CD14-positive monocyte (primary cell): ENCODE data around the gene BAX. TPM values are rescaled to one million over a fixed set of nuclear protein-coding genes. Genes with fewer than 3 reads are reported as not detected.
"Not testable (repeated sequence)": the region's sequence is repeated elsewhere in the genome, so short reads cannot be mapped to it uniquely, and the experiment has no call there.

Experiments used
- DNase-seq, 3 donors: peaks; one replicate each; pipeline ENCODE4 v3.0.0-alpha.2; 2011 to 2022
- H2AFZ ChIP-seq: 2 replicates; pipeline ENCODE4 v1.6.0; 2012; ENCODE audit warnings: mild to moderate bottlenecking, low read depth, low read length, inconsistent platforms; ENCODE audit not compliant: insufficient read depth, poor library complexity, severe bottlenecking
- H3K27ac ChIP-seq, 2 donors: 1 replicate in 1 of 2; 2 replicates in 1 of 2; pipeline ENCODE4 v1.5.1; 2012 to 2013; ENCODE audit warnings: low read length in 2 of 2, control low read depth in 1 of 2, inconsistent platforms in 1 of 2, low read depth in 1 of 2, mild to moderate bottlenecking in 1 of 2
- H3K27me3 ChIP-seq, 2 donors: one replicate each; pipeline versions ENCODE4 v1.6.0 to v1.6.1; 2011 to 2013; ENCODE audit warnings: low read length in 2 of 2; ENCODE audit not compliant: control insufficient read depth in 2 of 2, insufficient read depth in 2 of 2
- H3K36me3 ChIP-seq, 2 donors: replicated peaks in 1 of 2; 1 replicate in 1 of 2; 2 replicates in 1 of 2; pipeline versions ENCODE4 v1.5.1 to v1.6.1; 2012 to 2013; ENCODE audit warnings: low read length in 2 of 2, control low read depth in 1 of 2, inconsistent platforms in 1 of 2, mild to moderate bottlenecking in 1 of 2; ENCODE audit not compliant: insufficient read depth in 2 of 2, control insufficient read depth in 1 of 2
- H3K4me1 ChIP-seq, 2 donors: 1 replicate in 1 of 2; 2 replicates in 1 of 2; pipeline versions ENCODE4 v1.5.1 to v1.6.1; 2012 to 2013; ENCODE audit warnings: low read length in 2 of 2, control low read depth in 1 of 2, inconsistent platforms in 1 of 2, mild to moderate bottlenecking in 1 of 2, moderate library complexity in 1 of 2; ENCODE audit not compliant: insufficient read depth in 2 of 2, control insufficient read depth in 1 of 2
- H3K4me2 ChIP-seq: replicated peaks from 2 replicates; pipeline ENCODE3; 2012; ENCODE audit warnings: low read length, moderate library complexity, mild to moderate bottlenecking; ENCODE audit not compliant: poor library complexity, severe bottlenecking; ENCODE audit errors: extremely low read depth
- H3K4me3 ChIP-seq, 3 experiments: fragments of 200-600 bp in 1 of 3; sonication (generic) in 1 of 3; replicated peaks in 1 of 3; 1 replicate in 2 of 3; 2 replicates in 1 of 3; pipeline ENCODE4 v1.5.1; 2011 to 2013; ENCODE audit warnings: low read length in 3 of 3, mild to moderate bottlenecking in 3 of 3, control low read depth in 2 of 3, low read depth in 2 of 3, inconsistent platforms in 1 of 3, moderate library complexity in 1 of 3
- H3K79me2 ChIP-seq: 2 replicates; pipeline ENCODE4 v1.6.0; 2012; ENCODE audit warnings: mild to moderate bottlenecking, control low read depth, inconsistent platforms, low read length, moderate library complexity; ENCODE audit not compliant: insufficient read depth
- H3K9ac ChIP-seq: 2 replicates; pipeline ENCODE4 v1.6.0; 2017; ENCODE audit warnings: low read length, mild to moderate bottlenecking; ENCODE audit not compliant: insufficient read depth, poor library complexity, severe bottlenecking
- H3K9me3 ChIP-seq, 2 donors: replicated peaks in 1 of 2; 1 replicate in 1 of 2; 2 replicates in 1 of 2; pipeline versions ENCODE4 v1.5.1 to v1.6.1; 2012 to 2013; ENCODE audit warnings: low read length in 2 of 2, control low read depth in 1 of 2; ENCODE audit not compliant: control insufficient read depth in 1 of 2, insufficient read depth in 1 of 2
- H4K20me1 ChIP-seq: 2 replicates; pipeline ENCODE4 v1.6.0; 2012; ENCODE audit warnings: mild to moderate bottlenecking, low read length, control low read depth, moderate library complexity; ENCODE audit not compliant: insufficient read depth
- H3K27ac Mint-ChIP-seq, 7 donors: one replicate each; pipeline ENCODE4 v1.8.0; 2020; ENCODE audit warnings: mild to moderate bottlenecking in 7 of 7, mixed read lengths in 7 of 7, moderate library complexity in 6 of 7, inconsistent platforms in 2 of 7
- H3K27me3 Mint-ChIP-seq, 3 donors: one replicate each; pipeline ENCODE4 v1.8.0; 2021 to 2022; ENCODE audit warnings: low read depth in 3 of 3, mild to moderate bottlenecking in 3 of 3, mixed read lengths in 3 of 3, moderate library complexity in 3 of 3, inconsistent platforms in 1 of 3
- H3K36me3 Mint-ChIP-seq, 2 donors: one replicate each; pipeline ENCODE4 v1.8.0; 2020; ENCODE audit warnings: mixed read lengths in 2 of 2, inconsistent platforms in 1 of 2, mild to moderate bottlenecking in 1 of 2
- H3K4me1 Mint-ChIP-seq: one replicate; pipeline ENCODE4 v1.8.0; 2020; ENCODE audit warnings: mild to moderate bottlenecking, mixed read lengths
- H3K4me3 Mint-ChIP-seq, 2 donors: one replicate each; pipeline ENCODE4 v1.8.0; 2020; ENCODE audit warnings: mild to moderate bottlenecking in 2 of 2, mixed read lengths in 2 of 2, moderate library complexity in 1 of 2
- H3K9me3 Mint-ChIP-seq, 7 donors: one replicate each; pipeline ENCODE4 v1.8.0; 2020 to 2022; ENCODE audit warnings: mixed read lengths in 7 of 7, mild to moderate bottlenecking in 6 of 7, moderate library complexity in 6 of 7, inconsistent platforms in 2 of 7
- WGBS: methylation state at CpG from one replicate; pipeline ENCODE4 v1.1.5; 2013; ENCODE audit warnings: missing lambda C conversion rate; ENCODE audit not compliant: insufficient coverage; 5-methylcytosine and 5-hydroxymethylcytosine counted together
- intact Hi-C, 2 donors: fragments of 100-400 bp; cut with micrococcal nuclease; formaldehyde crosslinking; loops; one replicate each; pipeline versions ENCODE4 v1.15.0 to v1.15.1; 2023
- polyA plus RNA-seq, 3 donors: library from polyadenylated mRNA; depleted of rRNA in 1 of 3; unstranded in 2 of 3; stranded (reverse) in 1 of 3; fragments of 300-500 nt in 2 of 3; fragments of >200 nt in 1 of 3; fragmentation: Illumina TruSeq in 2 of 3; gene quantifications; 1 replicate in 2 of 3; 2 replicates in 1 of 3; pipeline ENCODE4 v1.2.3, GENCODE V29; 2012 to 2021
- TF ChIP-seq, protein P1 (sequence below): fragments of 200-600 bp; IDR thresholded peaks from one replicate; pipeline ENCODE4 v1.8.0; 2022; ENCODE audit warnings: antibody characterized with exemption, mild to moderate bottlenecking

The BAX gene
- polyA plus RNA-seq, 3 donors = 69.2 to 135 (median 80.5) TPM

DNA sequence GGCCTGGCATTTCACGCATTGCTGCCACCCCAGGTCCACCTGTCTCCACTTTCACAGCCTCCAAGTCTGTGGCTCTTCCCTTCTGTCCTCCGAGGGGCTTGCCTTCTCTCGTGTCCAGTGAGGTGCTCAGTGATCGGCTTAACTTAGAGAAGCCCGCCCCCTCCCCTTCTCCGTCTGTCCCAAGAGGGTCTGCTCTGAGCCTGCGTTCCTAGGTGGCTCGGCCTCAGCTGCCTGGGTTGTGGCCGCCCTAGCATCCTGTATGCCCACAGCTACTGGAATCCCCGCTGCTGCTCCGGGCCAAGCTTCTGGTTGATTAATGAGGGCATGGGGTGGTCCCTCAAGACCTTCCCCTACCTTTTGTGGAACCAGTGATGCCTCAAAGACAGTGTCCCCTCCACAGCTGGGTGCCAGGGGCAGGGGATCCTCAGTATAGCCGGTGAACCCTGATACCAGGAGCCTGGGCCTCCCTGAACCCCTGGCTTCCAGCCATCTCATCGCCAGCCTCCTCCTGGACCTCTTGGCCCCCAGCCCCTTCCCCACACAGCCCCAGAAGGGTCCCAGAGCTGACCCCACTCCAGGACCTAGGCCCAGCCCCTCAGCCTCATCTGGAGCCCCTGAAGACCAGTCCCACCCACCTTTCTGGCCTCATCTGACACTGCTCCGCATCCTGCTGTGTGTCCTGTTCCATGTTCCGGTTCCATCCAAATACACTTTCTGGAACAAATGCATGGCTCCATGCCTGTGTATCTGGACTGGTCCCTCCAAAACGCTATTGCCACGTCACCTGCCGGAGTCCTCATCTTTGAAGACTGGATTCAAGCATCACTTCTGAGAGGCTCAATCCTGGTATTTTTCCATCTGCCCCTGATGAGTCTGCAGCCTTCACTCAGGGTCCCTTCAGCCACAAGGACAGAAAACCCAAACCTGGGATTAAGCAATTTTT, 31.9 kb upstream of the BAX start:
- Histone ChIP-seq H2AFZ (no peak overlapping the region), H3K79me2 (no peaks in the 10 kb centered on the region), H3K27ac (no peak overlapping the region), H3K4me3 (no peak overlapping the region), H3K9me3 (no peaks in the 10 kb centered on the region), H3K9ac (no peak overlapping the region), H3K27me3 (no peaks in the 10 kb centered on the region), H3K4me2 (no peak overlapping the region), H3K4me1 (peaks cover 0 to 3% of the 10 kb centered on the region in 2 donors), H4K20me1 (no peaks in the 10 kb centered on the region), H3K36me3 (peaks cover 43% of the 10 kb centered on the region in 2 donors)
- no peak for DNase-seq
- Mint-ChIP-seq H3K4me3 (no peak overlapping the region), H3K27me3 (peaks cover 2 to 16% (median 5%) of the 10 kb centered on the region in 3 donors), H3K27ac (no peak overlapping the region), H3K4me1 (peaks cover 7% of the 10 kb centered on the region), H3K36me3 (peaks cover 35 to 49% of the 10 kb centered on the region in 2 donors), H3K9me3 (no peaks in the 10 kb centered on the region)
- TF ChIP-seq, protein P1, sequence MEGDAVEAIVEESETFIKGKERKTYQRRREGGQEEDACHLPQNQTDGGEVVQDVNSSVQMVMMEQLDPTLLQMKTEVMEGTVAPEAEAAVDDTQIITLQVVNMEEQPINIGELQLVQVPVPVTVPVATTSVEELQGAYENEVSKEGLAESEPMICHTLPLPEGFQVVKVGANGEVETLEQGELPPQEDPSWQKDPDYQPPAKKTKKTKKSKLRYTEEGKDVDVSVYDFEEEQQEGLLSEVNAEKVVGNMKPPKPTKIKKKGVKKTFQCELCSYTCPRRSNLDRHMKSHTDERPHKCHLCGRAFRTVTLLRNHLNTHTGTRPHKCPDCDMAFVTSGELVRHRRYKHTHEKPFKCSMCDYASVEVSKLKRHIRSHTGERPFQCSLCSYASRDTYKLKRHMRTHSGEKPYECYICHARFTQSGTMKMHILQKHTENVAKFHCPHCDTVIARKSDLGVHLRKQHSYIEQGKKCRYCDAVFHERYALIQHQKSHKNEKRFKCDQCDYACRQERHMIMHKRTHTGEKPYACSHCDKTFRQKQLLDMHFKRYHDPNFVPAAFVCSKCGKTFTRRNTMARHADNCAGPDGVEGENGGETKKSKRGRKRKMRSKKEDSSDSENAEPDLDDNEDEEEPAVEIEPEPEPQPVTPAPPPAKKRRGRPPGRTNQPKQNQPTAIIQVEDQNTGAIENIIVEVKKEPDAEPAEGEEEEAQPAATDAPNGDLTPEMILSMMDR = no peak
- WGBS = 99% methylated on average over 13 of the region's 18 CpGs
- intact Hi-C loops = no loop called here

DNA sequence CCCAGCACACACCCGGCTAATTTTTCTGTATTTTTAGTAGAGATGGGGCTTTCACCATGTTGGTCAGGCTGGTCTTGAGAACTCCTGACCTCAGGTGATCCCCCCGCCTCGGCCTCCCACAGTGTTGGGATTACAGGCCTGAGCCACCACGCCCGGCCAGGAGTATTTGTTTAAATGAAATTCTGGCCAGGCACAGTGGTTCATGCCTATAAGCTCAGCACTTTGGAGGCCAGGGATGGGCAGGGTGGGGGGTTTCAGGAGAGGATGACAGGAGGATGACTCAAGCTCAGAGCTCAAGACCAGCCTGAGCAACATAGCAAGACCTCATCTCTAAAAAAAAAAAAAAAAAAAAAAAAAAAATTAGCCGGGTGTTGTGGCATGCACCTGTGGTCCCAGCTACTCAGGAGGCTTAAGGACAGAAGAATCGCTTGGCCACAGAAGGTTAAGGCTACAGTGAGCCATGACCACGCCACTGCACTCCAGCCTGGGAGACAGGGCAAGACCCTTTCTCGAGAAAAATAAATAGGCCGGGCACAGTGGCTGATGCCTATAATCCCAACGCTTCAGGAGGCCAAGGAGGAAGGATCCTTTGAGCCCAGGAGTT, 29.3 kb upstream of the BAX start:
- H3K36me3 Mint-ChIP-seq = peaks cover 22 to 30% of the 10 kb centered on the region in 2 donors
- H3K36me3 ChIP-seq = peaks cover 25 to 29% of the 10 kb centered on the region in 2 donors
- no peak overlapping the region for H3K4me3 ChIP-seq
- H4K20me1 ChIP-seq = no peaks in the 10 kb centered on the region
- H3K27ac ChIP-seq = no peak overlapping the region
- no peak overlapping the region for H3K9ac ChIP-seq
- H3K27me3 Mint-ChIP-seq = peaks cover 2 to 22% (median 5%) of the 10 kb centered on the region in 3 donors
- H3K4me3 Mint-ChIP-seq = no peak overlapping the region
- peaks cover 0 to 3% of the 10 kb centered on the region in 2 donors for H3K4me1 ChIP-seq
- no peaks in the 10 kb centered on the region for H3K9me3 Mint-ChIP-seq
- 97% methylated on average over 6 of the region's 11 CpGs for WGBS
- intact Hi-C loops = no loop called here
- no peaks in the 10 kb centered on the region for H3K27me3 ChIP-seq
- TF ChIP-seq, protein P1 = no peak
- H2AFZ ChIP-seq = no peak overlapping the region
- no peaks in the 10 kb centered on the region for H3K9me3 ChIP-seq
- no peak overlapping the region for H3K27ac Mint-ChIP-seq
- H3K79me2 ChIP-seq = no peaks in the 10 kb centered on the region
- DNase-seq = peak in 1 of 3 donors; percentile 27
- H3K4me2 ChIP-seq = no peak overlapping the region
- peaks cover 7% of the 10 kb centered on the region for H3K4me1 Mint-ChIP-seq

DNA sequence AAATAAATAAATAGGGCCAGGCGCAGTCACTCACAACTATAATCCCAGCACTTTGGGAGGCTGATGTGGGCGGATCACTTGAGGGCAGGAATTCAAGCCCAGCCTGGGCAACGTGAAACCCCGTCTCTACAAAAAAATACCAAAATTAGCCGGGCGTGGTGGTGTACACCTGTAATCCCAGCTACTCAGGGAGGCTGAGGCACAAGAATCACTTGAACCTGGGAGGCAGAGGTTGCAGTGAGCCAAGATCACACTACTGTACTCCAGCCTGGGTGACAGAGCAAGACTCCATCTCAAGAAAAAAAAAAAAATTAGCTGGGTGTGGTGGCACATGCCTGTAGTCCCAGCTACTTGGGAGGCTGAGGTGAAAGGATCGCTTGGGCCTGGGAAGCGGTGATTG, 28.8 kb upstream of the BAX start:
- H3K9me3 Mint-ChIP-seq, H3K4me3 ChIP-seq, H3K4me1 Mint-ChIP-seq, H2AFZ ChIP-seq, intact Hi-C loops, H3K9ac ChIP-seq, DNase-seq, H3K4me1 ChIP-seq, H3K4me3 Mint-ChIP-seq, H3K4me2 ChIP-seq, H3K27ac Mint-ChIP-seq, H3K79me2 ChIP-seq, H4K20me1 ChIP-seq, H3K9me3 ChIP-seq, H3K27ac ChIP-seq, H3K27me3 ChIP-seq: not testable (repeated sequence)
- peaks cover 2 to 22% (median 5%) of the 10 kb centered on the region in 3 donors for H3K27me3 Mint-ChIP-seq
- H3K36me3 ChIP-seq = peaks cover 20 to 23% of the 10 kb centered on the region in 2 donors
- WGBS = 80% methylated on average over 5 of the region's 8 CpGs
- H3K36me3 Mint-ChIP-seq = peaks cover 18 to 25% of the 10 kb centered on the region in 2 donors
